H9 (cell line): Measurements from ENCODE around the gene ZCCHC10. TPM values are rescaled to one million over a fixed set of nuclear protein-coding genes. Genes with fewer than 3 reads are reported as not detected.

Experiments
- DNase-seq: peaks from one replicate; pipeline ENCODE4 v3.0.0-alpha.2; 2017
- H2AFZ ChIP-seq: one replicate; pipeline ENCODE4 v1.6.1; 2013; ENCODE audit warnings: mild to moderate bottlenecking, low read length, control low read depth, moderate library complexity
- H2AK5ac ChIP-seq: 2 replicates; pipeline ENCODE4 v1.6.1; 2013; ENCODE audit warnings: low read length, control low read depth, mixed read lengths; ENCODE audit not compliant: insufficient read length
- H2BK120ac ChIP-seq: one replicate; pipeline ENCODE4 v1.6.1; 2013; ENCODE audit warnings: low read depth, mild to moderate bottlenecking, low read length, control low read depth, inconsistent platforms; ENCODE audit not compliant: poor library complexity, severe bottlenecking
- H2BK12ac ChIP-seq: 2 replicates; pipeline ENCODE4 v1.6.1; 2013; ENCODE audit warnings: low read length, control low read depth, mixed read lengths, low read depth; ENCODE audit not compliant: insufficient read length
- H2BK15ac ChIP-seq: 2 replicates; pipeline ENCODE4 v1.6.1; 2013; ENCODE audit warnings: low read depth, low read length, control low read depth
- H2BK20ac ChIP-seq: one replicate; pipeline ENCODE4 v1.6.1; 2013; ENCODE audit warnings: low read depth, mild to moderate bottlenecking, low read length, control low read depth, inconsistent platforms; ENCODE audit not compliant: poor library complexity, severe bottlenecking
- H2BK5ac ChIP-seq: 2 replicates; pipeline ENCODE4 v1.6.1; 2013; ENCODE audit warnings: low read length, control low read depth, mixed read lengths; ENCODE audit not compliant: insufficient read length
- H3K14ac ChIP-seq: 2 replicates; pipeline ENCODE4 v1.6.1; 2013; ENCODE audit warnings: low read length, control low read depth; ENCODE audit not compliant: insufficient read depth
- H3K18ac ChIP-seq: 2 replicates; pipeline ENCODE4 v1.6.1; 2013; ENCODE audit warnings: low read depth, mild to moderate bottlenecking, mixed read lengths, low read length, control low read depth; ENCODE audit not compliant: insufficient read length
- H3K23ac ChIP-seq: 2 replicates; pipeline ENCODE4 v1.6.1; 2013; ENCODE audit warnings: low read length, control low read depth, mixed read lengths, low read depth; ENCODE audit not compliant: insufficient read length
- H3K23me2 ChIP-seq: 2 replicates; pipeline ENCODE4 v1.6.1; 2013; ENCODE audit warnings: low read depth, mild to moderate bottlenecking, mixed read lengths, low read length, control low read depth; ENCODE audit not compliant: insufficient read length, poor library complexity, severe bottlenecking
- H3K27ac ChIP-seq: 2 replicates; pipeline ENCODE4 v1.5.1; 2013; ENCODE audit warnings: low read length, control low read depth, mixed read lengths, low read depth; ENCODE audit not compliant: insufficient read length
- H3K27me3 ChIP-seq: 2 replicates; pipeline ENCODE4 v1.6.1; 2013; ENCODE audit warnings: low read length, control low read depth, inconsistent platforms; ENCODE audit not compliant: insufficient read depth
- H3K4ac ChIP-seq: 2 replicates; pipeline ENCODE4 v1.6.1; 2013; ENCODE audit warnings: low read depth, mild to moderate bottlenecking, control low read depth, inconsistent platforms, low read length, moderate library complexity
- H3K4me1 ChIP-seq: 2 replicates; pipeline ENCODE4 v1.6.1; 2013; ENCODE audit warnings: low read length, control low read depth, inconsistent platforms; ENCODE audit not compliant: insufficient read depth
- H3K4me2 ChIP-seq: 2 replicates; pipeline ENCODE4 v1.6.1; 2013; ENCODE audit warnings: low read length, control low read depth, mixed read lengths; ENCODE audit not compliant: insufficient read length, insufficient read depth
- H3K56ac ChIP-seq: 2 replicates; pipeline ENCODE4 v1.6.1; 2013; ENCODE audit warnings: low read depth, mild to moderate bottlenecking, mixed read lengths, low read length, control low read depth; ENCODE audit not compliant: insufficient read length
- H3K79me1 ChIP-seq: 2 replicates; pipeline ENCODE4 v1.6.1; 2013; ENCODE audit warnings: low read depth, mild to moderate bottlenecking, moderate library complexity, low read length, control low read depth, inconsistent platforms; ENCODE audit not compliant: insufficient read depth, poor library complexity, severe bottlenecking
- H3K79me2 ChIP-seq: 2 replicates; pipeline ENCODE4 v1.6.1; 2013; ENCODE audit warnings: low read length, control low read depth, inconsistent platforms; ENCODE audit not compliant: insufficient read depth
- H3K9ac ChIP-seq: 2 replicates; pipeline ENCODE4 v1.6.1; 2013; ENCODE audit warnings: low read length, control low read depth, mixed read lengths; ENCODE audit not compliant: insufficient read length; ENCODE audit errors: extremely low read depth
- H3K9me3 ChIP-seq: one replicate; pipeline ENCODE4 v1.6.1; 2013; ENCODE audit warnings: low read depth, low read length, inconsistent platforms; ENCODE audit not compliant: control insufficient read depth
- H3T11ph ChIP-seq: one replicate; pipeline ENCODE4 v1.6.1; 2013; ENCODE audit warnings: mild to moderate bottlenecking, low read length, control low read depth, inconsistent platforms
- H4K20me1 ChIP-seq: one replicate; pipeline ENCODE4 v1.6.1; 2013; ENCODE audit not compliant: control insufficient read depth, insufficient read length, insufficient read depth
- H4K5ac ChIP-seq: 2 replicates; pipeline ENCODE4 v1.6.1; 2013; ENCODE audit warnings: low read depth, mild to moderate bottlenecking, mixed read lengths, low read length, control low read depth; ENCODE audit not compliant: insufficient read length
- H4K8ac ChIP-seq: replicated peaks from 2 replicates; pipeline ENCODE4 v1.6.1; 2013; ENCODE audit warnings: low read length, control low read depth, mixed read lengths, low read depth; ENCODE audit not compliant: insufficient read length
- H4K91ac ChIP-seq: 2 replicates; pipeline ENCODE4 v1.6.1; 2013; ENCODE audit warnings: low read depth, mild to moderate bottlenecking, moderate library complexity, mixed read lengths, low read length, control low read depth; ENCODE audit not compliant: insufficient read length
- H3K27ac Mint-ChIP-seq, 3 experiments: 2 replicates in 2 of 3; 3 replicates in 1 of 3; pipeline ENCODE4 v1.8.0; 2020 to 2021; ENCODE audit warnings: mixed read lengths in 3 of 3, mild to moderate bottlenecking in 1 of 3, moderate library complexity in 1 of 3
- H3K27me3 Mint-ChIP-seq: 2 replicates; pipeline ENCODE4 v1.8.0; 2021; ENCODE audit warnings: low read depth, mild to moderate bottlenecking, moderate library complexity, mixed read lengths
- H3K36me3 Mint-ChIP-seq, 3 experiments: 2 replicates in 2 of 3; 3 replicates in 1 of 3; pipeline ENCODE4 v1.8.0; 2020 to 2021; ENCODE audit warnings: low read depth in 3 of 3, mixed read lengths in 3 of 3; ENCODE audit not compliant: insufficient read depth in 1 of 3
- H3K4me1 Mint-ChIP-seq, 2 experiments: 2 replicates each; pipeline ENCODE4 v1.8.0; 2020; ENCODE audit warnings: mixed read lengths in 2 of 2
- H3K4me3 Mint-ChIP-seq, 2 experiments: 2 replicates in 1 of 2; 3 replicates in 1 of 2; pipeline ENCODE4 v1.8.0; 2020 to 2021; ENCODE audit warnings: mild to moderate bottlenecking in 2 of 2, mixed read lengths in 2 of 2, moderate library complexity in 1 of 2
- H3K9me3 Mint-ChIP-seq, 2 experiments: 2 replicates in 1 of 2; 3 replicates in 1 of 2; pipeline ENCODE4 v1.8.0; 2020; ENCODE audit warnings: mild to moderate bottlenecking in 2 of 2, mixed read lengths in 2 of 2, moderate library complexity in 1 of 2
- CTCF ChIP-seq: fragments of 200-600 bp; sonication (generic); conservative IDR thresholded peaks from 3 replicates; pipeline ENCODE4 v1.8.0; 2021; ENCODE audit warnings: antibody characterized with exemption, mild to moderate bottlenecking
- WGBS: extraction: QIAGEN DNeasy Blood & Tissue Kit; methylation state at CpG from one replicate; pipeline ENCODE4 v1.1.7; 2013; ENCODE audit warnings: missing lambda C conversion rate, low lambda C conversion rate, mixed read lengths; ENCODE audit not compliant: insufficient read length; ENCODE audit errors: extremely low coverage; 5-methylcytosine and 5-hydroxymethylcytosine counted together
- total RNA-seq: library from RNA; stranded (reverse); gene quantifications from 2 replicates; pipeline ENCODE4 v1.2.1, GENCODE V29; 2021

ZCCHC10 gene
- total RNA-seq, 1 experiment from 2014 or later: 34.0 TPM

GRCh38 chr5:132979367-132979940 is 46.9 kb downstream of the ZCCHC10 start:
- no peak for TF ChIP-seq CTCF
- Mint-ChIP-seq H3K9me3 (peaks cover 21 to 39% of the 10 kb centered on the region in 2 experiments), H3K4me1 (no peaks in the 10 kb centered on the region), H3K36me3 (peaks cover 4% of the 10 kb centered on the region in 3 experiments; a peak in 4 of 7 replicates), H3K27ac (no peak overlapping the region), H3K27me3 (peaks cover 4% of the 10 kb centered on the region), H3K4me3 (no peak overlapping the region)
- no peak overlapping the region for H4K91ac ChIP-seq
- H2AK5ac ChIP-seq: no peak overlapping the region
- no CpG with 5 or more reads among the region's 3 CpGs for WGBS
- no peaks in the 10 kb centered on the region for H3K27me3 ChIP-seq
- no peak overlapping the region for H2BK15ac ChIP-seq
- H2BK12ac ChIP-seq: no peak overlapping the region
- no peak overlapping the region for H3K4me2 ChIP-seq
- H3K23ac ChIP-seq: no peak overlapping the region
- H3T11ph ChIP-seq: no peak overlapping the region
- H3K9ac ChIP-seq: no peak overlapping the region
- H2BK120ac ChIP-seq: no peak overlapping the region
- H3K79me2 ChIP-seq: no peaks in the 10 kb centered on the region
- no peak overlapping the region for H3K4ac ChIP-seq
- H4K5ac ChIP-seq: no peak overlapping the region
- no peak overlapping the region for H2AFZ ChIP-seq
- no peak overlapping the region for H2BK20ac ChIP-seq
- no peak overlapping the region for H3K56ac ChIP-seq
- H2BK5ac ChIP-seq: no peak overlapping the region
- no peak overlapping the region for H4K8ac ChIP-seq
- no peaks in the 10 kb centered on the region for H4K20me1 ChIP-seq
- H3K14ac ChIP-seq: no peak overlapping the region
- DNase-seq: no peak
- H3K4me1 ChIP-seq: no peaks in the 10 kb centered on the region
- peaks cover 4% of the 10 kb centered on the region for H3K9me3 ChIP-seq
- H3K18ac ChIP-seq: no peak overlapping the region
- no peaks in the 10 kb centered on the region for H3K79me1 ChIP-seq
- no peak overlapping the region for H3K27ac ChIP-seq
- H3K23me2 ChIP-seq: no peaks in the 10 kb centered on the region
